GM19467 (cell line): Measurements from ENCODE around the gene COPE.

Source experiments
- ATAC-seq: cut with Tn5 transposase; IDR thresholded peaks from one replicate; pipeline ENCODE4 v1.9.1; 2021; ENCODE audit warnings: mild to moderate bottlenecking, moderate library complexity; ENCODE audit not compliant: unreplicated experiment

Gene COPE

GRCh38 chr19:18895038-18895823 is 24.0 kb downstream of the COPE start:
- no peak for ATAC-seq

DNA sequence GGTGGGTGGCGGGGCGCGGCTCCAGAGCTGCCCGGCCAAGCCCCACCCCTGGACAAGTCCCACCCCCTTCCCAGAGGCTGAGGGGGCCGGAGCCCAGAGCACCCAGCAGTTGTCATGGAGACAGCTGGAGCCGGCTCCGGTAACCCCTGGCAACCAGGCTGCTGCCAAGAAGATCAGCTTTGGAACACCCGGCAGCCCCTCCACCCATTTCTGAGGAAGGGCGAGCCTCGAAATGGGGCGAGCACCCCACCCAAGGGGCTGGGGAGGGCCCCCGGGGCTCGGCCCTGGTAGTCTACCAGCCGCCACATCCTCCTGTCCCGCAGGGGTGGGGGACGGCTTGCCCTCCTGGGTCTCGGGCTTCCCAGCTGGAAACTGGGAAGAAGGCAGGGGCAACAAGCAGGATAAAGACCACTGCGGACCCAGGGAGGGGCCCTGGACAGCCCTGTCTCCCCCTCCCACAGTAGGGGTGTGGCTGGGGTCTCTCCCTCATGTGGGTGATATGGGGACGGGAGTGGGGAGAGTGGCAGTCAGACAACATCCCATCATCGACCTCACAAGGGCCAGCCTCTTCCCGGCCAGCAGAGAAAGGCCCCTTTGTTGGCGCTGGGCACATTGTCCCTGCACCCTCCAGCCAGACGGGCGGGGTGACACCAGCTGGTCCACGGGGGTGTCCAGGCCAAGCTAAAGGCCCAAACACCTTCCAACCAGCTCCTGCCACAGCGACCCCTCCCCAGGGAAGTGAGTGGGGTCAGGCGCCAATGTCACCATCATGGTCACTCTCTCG is 24.7 kb downstream of the COPE start:
- ATAC-seq: no peak

- ATAC-seq: no peak
Measured at GRCh38 chr19:18893587-18894253, 25.5 kb downstream of the COPE start.

DNA sequence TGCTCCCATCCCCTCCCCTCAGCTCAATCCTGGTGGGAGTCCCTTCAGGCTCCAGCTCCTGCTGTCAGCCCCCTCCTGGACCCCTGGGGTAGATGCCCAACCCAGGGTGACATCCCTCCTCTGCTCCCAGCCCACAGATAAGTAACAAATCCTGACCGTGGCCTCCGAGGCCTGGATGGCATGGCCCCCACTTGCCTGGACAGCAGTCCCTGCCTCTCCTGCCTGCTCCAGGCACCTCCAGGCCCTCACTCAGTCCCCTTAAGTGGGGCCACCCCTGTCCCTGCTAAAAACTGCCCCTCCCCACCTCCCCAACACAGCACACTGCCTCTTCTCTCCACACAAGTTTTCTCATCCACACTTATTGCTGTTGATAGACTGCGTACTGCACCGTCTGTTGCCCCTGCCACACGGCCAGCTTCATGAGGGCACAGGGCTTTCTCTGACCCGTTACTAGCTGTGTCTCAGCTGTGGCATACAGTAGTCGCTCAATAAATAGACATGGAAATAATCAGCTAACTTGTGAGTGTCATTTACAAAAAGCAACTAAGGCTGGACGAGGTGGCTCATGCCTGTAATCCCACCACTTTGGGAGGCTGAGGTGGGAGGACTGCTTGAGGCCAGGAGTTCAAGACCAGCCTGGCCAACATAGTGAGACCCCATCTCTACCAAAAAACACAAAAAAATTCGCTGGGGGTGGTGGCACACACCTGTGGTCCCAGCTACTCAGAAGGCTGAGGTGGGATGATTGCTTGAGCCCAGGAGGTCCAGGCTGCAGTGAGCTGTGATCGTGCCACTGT is 29.0 kb downstream of the COPE start:
- no peak for ATAC-seq

- ATAC-seq: no peak
Measured at GRCh38 chr19:18886972-18887371, 32.2 kb downstream of the COPE start.

GRCh38 chr19:18883526-18884304 is 35.5 kb downstream of the COPE start:
- no peak for ATAC-seq

- ATAC-seq: no peak
Measured at GRCh38 chr19:18881491-18881890, 37.7 kb downstream of the COPE start.

GRCh38 chr19:18879579-18880373 is 39.4 kb downstream of the COPE start:
- ATAC-seq: no peak

DNA sequence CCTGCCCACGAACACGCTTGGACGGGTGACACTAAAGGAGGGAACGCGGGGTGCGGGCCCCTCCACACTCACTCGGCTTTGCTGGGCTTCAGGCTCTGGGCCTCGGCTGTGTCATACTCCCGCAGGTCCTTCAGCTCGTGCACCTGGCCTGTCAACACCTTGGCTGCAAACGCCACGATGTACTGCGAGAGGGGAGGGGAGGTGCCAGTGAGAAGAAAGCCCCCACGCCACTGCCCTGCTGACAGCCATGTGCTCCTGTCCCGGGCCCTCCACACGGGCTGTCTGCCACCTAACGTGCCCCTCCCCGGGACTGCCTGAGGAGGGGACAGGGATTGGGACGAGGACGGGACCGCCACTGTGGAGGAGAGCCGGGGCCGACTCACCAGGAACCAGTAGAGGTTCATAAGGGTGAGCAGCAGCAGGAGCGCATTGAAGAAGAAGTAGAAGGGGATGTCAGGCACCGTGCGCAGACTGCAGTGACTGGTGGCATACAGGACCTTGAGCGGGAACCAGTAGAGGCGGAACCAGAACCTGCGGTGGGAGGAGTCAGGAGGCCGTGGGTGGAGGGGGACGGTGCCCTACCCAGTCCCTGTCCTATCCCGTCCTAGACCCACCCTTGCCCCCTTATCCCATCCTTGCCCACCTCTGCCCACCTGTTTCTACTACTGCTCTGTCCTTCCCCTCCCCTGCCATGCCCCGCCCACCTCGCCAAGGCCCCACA is 40.2 kb downstream of the COPE start:
- ATAC-seq: no peak

DNA sequence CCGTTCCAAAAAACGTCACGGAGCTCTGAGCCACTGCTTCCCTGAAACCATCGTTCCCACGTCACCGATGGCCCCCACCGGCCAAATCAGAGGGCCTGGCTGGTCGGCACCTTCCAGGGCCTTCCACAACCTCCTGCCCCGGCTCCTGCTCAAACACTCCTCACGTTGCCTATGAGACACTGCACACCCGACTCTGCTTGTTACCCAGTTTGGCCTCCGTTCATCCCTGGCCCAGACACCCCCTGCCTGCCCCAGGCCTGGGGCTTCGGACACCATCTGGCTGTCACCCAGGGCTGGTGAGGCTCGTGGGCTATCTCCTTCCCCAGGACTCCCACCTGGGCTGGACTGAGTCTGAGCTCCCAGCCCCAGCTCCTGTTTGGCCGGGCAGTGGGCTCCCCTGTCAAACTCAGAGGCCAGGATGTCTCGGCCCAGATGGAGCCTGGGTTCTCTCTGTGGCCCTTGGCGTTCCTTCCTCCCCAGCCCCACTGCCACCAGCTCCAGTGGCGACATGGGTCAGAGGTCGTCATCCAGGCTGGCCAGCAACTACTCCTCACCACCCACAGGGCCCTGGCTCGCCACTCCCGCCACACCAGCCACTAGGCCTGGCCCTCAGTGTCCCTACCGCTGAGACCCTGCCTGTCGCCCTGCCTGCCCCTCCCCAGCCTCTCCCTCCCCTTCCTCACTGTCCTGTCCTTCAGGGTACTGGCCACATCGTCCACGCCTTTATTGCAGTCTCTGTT is 41.0 kb downstream of the COPE start:
- no peak for ATAC-seq

DNA sequence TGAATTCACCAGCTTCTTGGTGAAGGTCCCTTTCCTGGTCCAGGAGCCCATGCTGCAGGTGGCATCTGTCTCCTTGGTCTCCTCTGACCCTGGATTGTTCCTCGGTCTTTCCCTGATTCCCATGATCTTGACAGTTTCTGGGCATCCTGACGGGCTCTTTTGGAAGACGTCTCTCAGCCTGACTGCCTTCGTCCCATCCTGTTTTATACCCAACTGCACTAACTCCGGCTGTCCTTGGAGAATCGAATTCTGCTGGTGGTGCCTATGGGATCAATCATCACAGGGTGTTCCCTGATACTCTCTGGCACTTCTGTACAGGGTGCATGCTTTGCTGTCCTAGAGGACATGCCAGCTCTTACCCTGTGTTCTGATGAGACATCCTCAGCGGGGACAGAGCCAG is 42.3 kb downstream of the COPE start:
- ATAC-seq: no peak

DNA sequence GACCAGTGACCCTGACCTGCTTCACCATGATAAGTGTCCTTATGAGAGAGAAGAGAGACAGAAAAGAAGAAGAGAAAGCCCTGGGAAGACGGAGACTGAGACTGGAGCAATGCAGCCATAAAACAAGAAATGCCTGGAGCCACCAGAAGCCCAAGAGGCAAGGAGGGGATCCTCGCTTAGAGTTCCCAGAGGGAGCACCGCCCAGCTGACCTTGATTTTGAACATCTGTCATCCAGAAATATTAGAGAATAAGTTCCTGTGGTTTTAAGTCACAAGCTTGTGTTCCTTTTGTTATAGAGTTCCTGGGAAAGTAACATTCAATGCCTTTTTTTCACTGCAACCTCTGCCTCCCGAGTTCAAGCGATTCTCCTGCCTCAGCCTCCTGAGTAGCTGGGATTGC is 43.5 kb downstream of the COPE start:
- no peak for ATAC-seq

GRCh38 chr19:18871543-18871942 is 47.6 kb downstream of the COPE start:
- no peak for ATAC-seq

- ATAC-seq: no peak
Measured at GRCh38 chr19:18870531-18871172, 48.5 kb downstream of the COPE start.

GRCh38 chr19:18869781-18870530 is 49.2 kb downstream of the COPE start:
- no peak for ATAC-seq

DNA sequence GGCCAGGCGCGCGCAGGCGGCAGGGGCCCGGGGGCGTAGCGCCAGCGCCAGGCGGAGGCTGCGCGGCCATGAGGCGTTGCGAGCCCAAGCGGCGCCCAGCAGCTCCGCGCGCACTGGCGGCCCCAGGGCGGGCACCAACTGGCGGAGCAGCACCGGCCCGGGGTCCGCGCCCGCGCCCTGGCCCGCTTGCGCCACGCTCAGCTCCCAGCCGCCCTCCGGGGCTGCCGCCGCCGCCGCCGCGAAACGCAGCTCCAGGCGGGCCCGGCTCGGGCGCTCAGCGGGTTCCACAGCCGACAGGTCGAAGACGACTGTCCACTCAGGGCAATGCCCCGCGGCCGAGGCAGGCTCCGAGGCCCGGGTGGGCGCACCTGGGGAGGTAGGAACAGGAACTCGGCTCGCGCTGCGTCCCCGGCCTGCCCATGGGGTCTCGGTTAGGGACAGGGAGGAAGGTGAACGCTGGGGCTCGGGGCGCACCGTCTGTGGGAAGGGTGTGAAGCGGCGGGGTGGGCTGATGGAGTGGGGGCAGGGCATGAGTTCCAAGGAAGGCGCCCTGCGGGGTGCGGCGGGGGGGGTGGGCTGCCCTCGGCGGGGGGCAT is 50.1 kb downstream of the COPE start:
- ATAC-seq: no peak
